Measurements from ENCODE around the gene LHFPL6. TPM values are rescaled to one million over a fixed set of nuclear protein-coding genes. Genes with fewer than 3 reads are reported as not detected.

The LHFPL6 gene
- total RNA-seq, 2 donors from 2014 or later: 0.53 to 2.8 TPM

GRCh38 chr13:39527301-39527700 lies 75.7 kb downstream of the LHFPL6 start:
- no peak overlapping the region for H3K4me3 Mint-ChIP-seq
- no peak for TF ChIP-seq CTCF (conservative IDR thresholded peaks at IDR 0.05)
- no peak overlapping the region for H3K27ac Mint-ChIP-seq
- H3K27me3 ChIP-seq (ENCODE audit: control insufficient read depth, insufficient read depth, low read length, poor library complexity, severe bottlenecking): peaks cover 8% of the 10 kb centered on the region
- no peaks in the 10 kb centered on the region for H3K9me3 ChIP-seq (ENCODE audit: control insufficient read depth, low read length)
- H3K4me1 ChIP-seq (ENCODE audit: control insufficient read depth, insufficient read depth, low read length): no peaks in the 10 kb centered on the region
- no peak for DNase-seq
- H3K9ac ChIP-seq (ENCODE audit: extremely low read depth, low read length, poor library complexity, severe bottlenecking): no peak overlapping the region
- peaks cover 6% of the 10 kb centered on the region for H3K4me1 Mint-ChIP-seq
- peaks cover 26% of the 10 kb centered on the region for H3K27me3 Mint-ChIP-seq (ENCODE audit: insufficient read depth)
- no peaks in the 10 kb centered on the region for H3K36me3 ChIP-seq (ENCODE audit: control insufficient read depth, insufficient read depth, low read length)
- no peaks in the 10 kb centered on the region for H3K36me3 Mint-ChIP-seq (ENCODE audit: low read depth)
- H3K9me3 Mint-ChIP-seq: no peaks in the 10 kb centered on the region
- 96 to 100% methylated on average over 1 to 3 of the region's 3 CpGs for WGBS, 2 experiments (ENCODE audit: insufficient coverage in 1 of 2, insufficient read length in 1 of 2)
- no peak overlapping the region for H3K27ac ChIP-seq (ENCODE audit: low read depth, low read length)
- H3K4me3 ChIP-seq (ENCODE audit: low read length): no peak overlapping the region

GRCh38 chr13:39526499-39526898 lies 76.5 kb downstream of the LHFPL6 start:
- 92 to 97% methylated on average over 8 of the region's 8 CpGs for WGBS, 2 experiments (ENCODE audit: insufficient coverage in 1 of 2, insufficient read length in 1 of 2)

GRCh38 chr13:39525506-39525905 lies 77.5 kb downstream of the LHFPL6 start:
- no peak overlapping the region for H3K4me3 Mint-ChIP-seq
- H3K27me3 ChIP-seq (ENCODE audit: control insufficient read depth, insufficient read depth, low read length, poor library complexity, severe bottlenecking): peaks cover 20% of the 10 kb centered on the region
- H3K9me3 ChIP-seq (ENCODE audit: control insufficient read depth, low read length): no peaks in the 10 kb centered on the region
- H3K9me3 Mint-ChIP-seq: no peaks in the 10 kb centered on the region
- H3K27me3 Mint-ChIP-seq (ENCODE audit: insufficient read depth): peaks cover 41% of the 10 kb centered on the region
- no peaks in the 10 kb centered on the region for H3K4me1 ChIP-seq (ENCODE audit: control insufficient read depth, insufficient read depth, low read length)
- TF ChIP-seq CTCF (conservative IDR thresholded peaks at IDR 0.05): no peak
- H3K4me1 Mint-ChIP-seq: no peaks in the 10 kb centered on the region
- WGBS, 2 experiments (ENCODE audit: insufficient coverage in 1 of 2, insufficient read length in 1 of 2): 80 to 100% methylated on average over 1 of the region's 1 CpG
- H3K4me3 ChIP-seq (ENCODE audit: low read length): no peak overlapping the region
- no peak overlapping the region for H3K9ac ChIP-seq (ENCODE audit: extremely low read depth, low read length, poor library complexity, severe bottlenecking)
- H3K27ac ChIP-seq (ENCODE audit: low read depth, low read length): no peak overlapping the region
- H3K36me3 Mint-ChIP-seq (ENCODE audit: low read depth): no peaks in the 10 kb centered on the region
- no peak overlapping the region for H3K27ac Mint-ChIP-seq
- no peak for DNase-seq
- H3K36me3 ChIP-seq (ENCODE audit: control insufficient read depth, insufficient read depth, low read length): no peaks in the 10 kb centered on the region

More at GRCh38 chr13:39526499-39526898, 76.5 kb downstream of the LHFPL6 start:
- no peak overlapping the region for H3K27ac Mint-ChIP-seq
- peaks cover 10% of the 10 kb centered on the region for H3K27me3 ChIP-seq (ENCODE audit: control insufficient read depth, insufficient read depth, low read length, poor library complexity, severe bottlenecking)
- H3K27me3 Mint-ChIP-seq (ENCODE audit: insufficient read depth): peaks cover 32% of the 10 kb centered on the region
- H3K4me3 Mint-ChIP-seq: no peak overlapping the region
- H3K9me3 ChIP-seq (ENCODE audit: control insufficient read depth, low read length): no peaks in the 10 kb centered on the region
- H3K36me3 Mint-ChIP-seq (ENCODE audit: low read depth): no peaks in the 10 kb centered on the region
- peaks cover 6% of the 10 kb centered on the region for H3K4me1 Mint-ChIP-seq
- no peak for TF ChIP-seq CTCF (conservative IDR thresholded peaks at IDR 0.05)
- no peaks in the 10 kb centered on the region for H3K4me1 ChIP-seq (ENCODE audit: control insufficient read depth, insufficient read depth, low read length)
- H3K4me3 ChIP-seq (ENCODE audit: low read length): no peak overlapping the region
- H3K9me3 Mint-ChIP-seq: no peaks in the 10 kb centered on the region
- DNase-seq: no peak
- H3K9ac ChIP-seq (ENCODE audit: extremely low read depth, low read length, poor library complexity, severe bottlenecking): no peak overlapping the region
- H3K36me3 ChIP-seq (ENCODE audit: control insufficient read depth, insufficient read depth, low read length): no peaks in the 10 kb centered on the region
- H3K27ac ChIP-seq (ENCODE audit: low read depth, low read length): no peak overlapping the region
